Measurements from ENCODE around the gene PDZD2.

- TF ChIP-seq, protein P1, sequence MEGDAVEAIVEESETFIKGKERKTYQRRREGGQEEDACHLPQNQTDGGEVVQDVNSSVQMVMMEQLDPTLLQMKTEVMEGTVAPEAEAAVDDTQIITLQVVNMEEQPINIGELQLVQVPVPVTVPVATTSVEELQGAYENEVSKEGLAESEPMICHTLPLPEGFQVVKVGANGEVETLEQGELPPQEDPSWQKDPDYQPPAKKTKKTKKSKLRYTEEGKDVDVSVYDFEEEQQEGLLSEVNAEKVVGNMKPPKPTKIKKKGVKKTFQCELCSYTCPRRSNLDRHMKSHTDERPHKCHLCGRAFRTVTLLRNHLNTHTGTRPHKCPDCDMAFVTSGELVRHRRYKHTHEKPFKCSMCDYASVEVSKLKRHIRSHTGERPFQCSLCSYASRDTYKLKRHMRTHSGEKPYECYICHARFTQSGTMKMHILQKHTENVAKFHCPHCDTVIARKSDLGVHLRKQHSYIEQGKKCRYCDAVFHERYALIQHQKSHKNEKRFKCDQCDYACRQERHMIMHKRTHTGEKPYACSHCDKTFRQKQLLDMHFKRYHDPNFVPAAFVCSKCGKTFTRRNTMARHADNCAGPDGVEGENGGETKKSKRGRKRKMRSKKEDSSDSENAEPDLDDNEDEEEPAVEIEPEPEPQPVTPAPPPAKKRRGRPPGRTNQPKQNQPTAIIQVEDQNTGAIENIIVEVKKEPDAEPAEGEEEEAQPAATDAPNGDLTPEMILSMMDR (IDR thresholded peaks at IDR 0.05 in 4 of 5, conservative IDR thresholded peaks at IDR 0.05 in 1 of 5) = no peak
- no peak for TF ChIP-seq POLR2A (IDR thresholded peaks at IDR 0.05)
These were observed 333.6 kb downstream of the PDZD2 start for GRCh38 chr5:31972558-31972957.

Measured in gastrocnemius medialis (tissue), 4 donors.